Measurements from ENCODE around the gene GLP1R.
"Not testable (repeated sequence)": the region's sequence is repeated elsewhere in the genome, so short reads cannot be mapped to it uniquely, and the experiment has no call there.

Gene GLP1R

DNA sequence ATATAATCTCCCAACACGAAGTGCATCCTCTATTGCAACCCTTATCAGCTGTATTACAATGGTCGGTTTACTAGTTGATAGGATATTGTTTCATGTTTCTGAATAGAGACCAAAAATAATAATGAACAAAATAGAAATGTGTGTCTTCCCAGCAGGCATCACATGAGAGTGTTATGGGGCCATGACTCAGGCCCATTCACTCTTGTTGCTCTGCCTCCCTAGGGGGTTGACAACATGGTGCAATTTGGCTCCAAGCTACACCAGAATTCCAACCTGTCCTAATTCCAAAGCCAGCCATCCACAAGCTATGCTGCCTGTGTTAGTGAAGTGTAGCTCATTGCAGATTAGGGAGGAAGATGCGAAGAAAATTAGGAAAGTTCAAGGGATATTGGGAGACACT, 79.5 kb downstream of the GLP1R start:
- TF ChIP-seq POLR2A (IDR thresholded peaks at IDR 0.05; ENCODE audit: low read length) (no peak), GATA1 (IDR thresholded peaks at IDR 0.05; ENCODE audit: low read depth, low read length) (no peak)
- no peak for DNase-seq

DNA sequence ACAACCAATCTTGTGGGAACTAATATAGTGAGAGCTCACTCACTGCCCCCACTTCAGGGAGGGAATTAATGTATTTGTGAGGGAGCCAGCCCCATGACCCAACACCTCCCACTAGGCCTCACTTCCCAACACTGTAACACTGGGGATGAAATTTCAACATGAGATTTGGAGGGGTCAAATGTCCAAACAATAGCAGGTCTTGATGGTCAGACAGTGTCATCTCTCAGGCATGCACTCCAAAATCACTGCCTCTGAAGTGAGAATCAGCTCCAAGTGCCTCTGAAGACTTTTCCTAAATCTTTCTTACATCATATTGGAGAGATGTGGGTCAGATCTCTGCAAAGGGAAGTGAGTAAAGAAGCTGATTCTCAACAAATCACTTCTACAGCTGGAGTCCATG, 80.3 kb downstream of the GLP1R start:
- no peak for DNase-seq
- TF ChIP-seq POLR2A (IDR thresholded peaks at IDR 0.05; ENCODE audit: low read length) (no peak), GATA1 (IDR thresholded peaks at IDR 0.05; ENCODE audit: low read depth, low read length) (no peak)

DNA sequence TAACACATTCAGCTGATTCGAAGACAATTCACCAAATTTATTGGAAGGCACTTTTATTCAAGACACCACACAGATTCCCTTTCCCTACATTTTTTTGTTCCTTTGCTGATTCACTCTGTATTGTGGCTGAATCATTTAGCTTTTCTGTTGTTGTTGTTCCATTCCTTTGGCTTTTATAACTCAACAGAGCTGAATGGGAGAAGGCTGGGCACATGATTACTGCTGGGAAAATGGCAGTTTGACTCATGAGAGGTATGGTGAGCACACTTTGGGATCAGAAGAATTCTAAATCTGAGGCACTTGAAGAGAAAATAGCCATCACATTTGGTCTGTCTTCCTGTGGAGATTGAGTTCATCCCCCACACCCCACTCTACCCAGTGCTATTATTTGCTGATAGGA, 82.1 kb downstream of the GLP1R start:
- TF ChIP-seq GATA1 (IDR thresholded peaks at IDR 0.05; ENCODE audit: low read depth, low read length) = no peak
- TF ChIP-seq POLR2A (IDR thresholded peaks at IDR 0.05; ENCODE audit: low read length) = no peak
- DNase-seq = no peak

DNA sequence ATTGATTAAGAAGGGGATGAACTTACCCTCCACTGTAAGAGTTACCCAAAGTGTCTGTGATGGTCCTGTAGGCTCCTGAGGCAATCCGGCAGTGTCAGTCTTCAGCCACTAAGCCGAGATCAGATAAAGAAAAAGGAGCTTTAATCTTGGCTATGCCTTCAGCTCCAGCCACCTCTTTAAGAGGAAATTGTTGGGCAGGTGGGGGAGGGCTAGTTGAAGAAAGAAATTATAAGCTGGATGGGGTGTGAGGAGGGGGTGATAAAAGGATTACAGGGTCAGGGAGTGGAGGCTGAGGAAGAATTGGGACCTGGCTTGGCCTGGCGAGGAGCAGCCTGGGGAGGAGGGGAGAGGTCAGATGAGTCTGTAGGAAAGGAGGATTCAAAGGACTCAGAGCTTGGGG, 86.2 kb downstream of the GLP1R start:
- not testable (repeated sequence) for DNase-seq

DNA sequence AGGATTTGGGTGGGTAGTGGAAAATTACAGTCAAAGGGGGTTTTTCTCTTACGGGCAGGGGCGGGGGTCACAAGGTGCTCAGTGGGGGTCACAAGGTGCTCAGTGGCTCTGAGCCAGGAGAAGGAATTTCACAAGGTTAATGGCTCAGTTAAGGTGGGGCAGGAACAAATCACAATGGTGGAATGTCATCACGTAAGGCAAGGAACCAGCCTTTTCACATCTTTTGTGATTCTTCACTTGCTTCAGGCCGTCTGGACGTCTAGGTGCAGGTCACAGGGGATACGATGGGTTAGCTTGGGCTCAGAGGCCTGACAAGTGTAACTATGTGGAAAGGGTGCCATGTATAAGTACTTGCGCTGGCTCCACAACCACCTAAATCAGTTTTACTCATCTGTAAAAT, 87.6 kb downstream of the GLP1R start:
- DNase-seq = not testable (repeated sequence)

DNA sequence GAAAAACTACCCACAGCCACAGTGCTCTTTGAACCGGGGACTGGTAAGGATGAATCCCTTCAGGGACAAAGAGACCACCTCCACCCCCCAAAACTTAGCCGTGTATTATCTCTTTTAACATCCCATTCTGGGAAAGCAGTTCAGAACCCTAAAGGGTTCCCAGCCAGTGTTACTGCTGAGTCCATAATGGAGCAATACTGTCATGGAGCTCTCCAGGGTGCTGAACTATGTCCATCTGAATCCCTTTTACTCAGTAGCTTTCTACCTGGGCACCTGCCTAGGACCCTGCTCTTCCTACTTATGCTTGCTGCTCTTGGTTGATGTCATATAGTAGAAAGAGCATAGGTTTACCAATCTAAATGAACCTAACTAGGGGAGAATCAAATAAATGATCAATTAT, 88.7 kb downstream of the GLP1R start:
- DNase-seq = peak; percentile 38 to 55
- TF ChIP-seq POLR2A (IDR thresholded peaks at IDR 0.05; ENCODE audit: low read length) (no peak), GATA1 (IDR thresholded peaks at IDR 0.05; ENCODE audit: low read depth, low read length) (no peak)
